GM19035 (cell line): ENCODE results near the gene ZFYVE28.
"Not testable (repeated sequence)": the region's sequence is repeated elsewhere in the genome, so short reads cannot be mapped to it uniquely, and the experiment has no call there.

Experiments used
- ATAC-seq: cut with Tn5 transposase; IDR thresholded peaks from one replicate; pipeline ENCODE4 v1.9.1; 2021; ENCODE audit not compliant: unreplicated experiment

Gene ZFYVE28

GRCh38 chr4:2446656-2447564 lies 28.5 kb upstream of the ZFYVE28 start:
- ATAC-seq, result no peak

GRCh38 chr4:2445571-2445970 lies 27.1 kb upstream of the ZFYVE28 start:
- no peak for ATAC-seq

GRCh38 chr4:2445130-2445529 lies 26.7 kb upstream of the ZFYVE28 start:
- ATAC-seq, result no peak

GRCh38 chr4:2443956-2444740 lies 25.7 kb upstream of the ZFYVE28 start:
- ATAC-seq, result no peak

- no peak for ATAC-seq
These were observed 24.8 kb upstream of the ZFYVE28 start for GRCh38 chr4:2443061-2443730.

GRCh38 chr4:2442175-2442993 lies 23.9 kb upstream of the ZFYVE28 start:
- ATAC-seq, result no peak

- peak; percentile 82 for ATAC-seq
These were observed 23.1 kb upstream of the ZFYVE28 start for GRCh38 chr4:2441393-2442174.

GRCh38 chr4:2438822-2439718 lies 20.6 kb upstream of the ZFYVE28 start:
- ATAC-seq, result no peak

GRCh38 chr4:2437475-2438215 lies 19.2 kb upstream of the ZFYVE28 start:
- ATAC-seq, result no peak

- no peak for ATAC-seq
These were observed 18.5 kb upstream of the ZFYVE28 start for GRCh38 chr4:2436761-2437474.

- no peak for ATAC-seq
These were observed 17.9 kb upstream of the ZFYVE28 start for GRCh38 chr4:2436301-2436700.

GRCh38 chr4:2434420-2434819 lies 16.0 kb upstream of the ZFYVE28 start:
- no peak for ATAC-seq

GRCh38 chr4:2433609-2434350 lies 15.3 kb upstream of the ZFYVE28 start:
- ATAC-seq, result no peak

- no peak for ATAC-seq
These were observed 14.6 kb upstream of the ZFYVE28 start for GRCh38 chr4:2432991-2433530.

- ATAC-seq, result no peak
These were observed 13.6 kb upstream of the ZFYVE28 start for GRCh38 chr4:2432004-2432403.

- ATAC-seq, result not testable (repeated sequence)
These were observed 11.7 kb upstream of the ZFYVE28 start for GRCh38 chr4:2429945-2430757.
